Neuron (in vitro differentiated cells): Measurements from ENCODE around the gene TM9SF3.

ENCODE experiments used
- H2AFZ ChIP-seq: one replicate; pipeline ENCODE4 v1.6.1; 2013; ENCODE audit warnings: low read depth, mild to moderate bottlenecking, inconsistent platforms, low read length, moderate library complexity
- H3K27me3 ChIP-seq: one replicate; pipeline ENCODE4 v1.6.1; 2013; ENCODE audit warnings: low read length; ENCODE audit not compliant: insufficient read depth
- H3K36me3 ChIP-seq: one replicate; pipeline ENCODE4 v1.6.1; 2013; ENCODE audit warnings: low read length; ENCODE audit not compliant: insufficient read depth
- H3K4me1 ChIP-seq: one replicate; pipeline ENCODE4 v1.6.1; 2013; ENCODE audit warnings: low read length; ENCODE audit not compliant: insufficient read depth
- H3K4me3 ChIP-seq: 2 replicates; pipeline ENCODE4 v1.5.1; 2013; ENCODE audit warnings: mild to moderate bottlenecking, low read length, moderate library complexity
- H3K9me3 ChIP-seq: one replicate; pipeline ENCODE4 v1.6.1; 2013; ENCODE audit warnings: low read length

The TM9SF3 gene

DNA sequence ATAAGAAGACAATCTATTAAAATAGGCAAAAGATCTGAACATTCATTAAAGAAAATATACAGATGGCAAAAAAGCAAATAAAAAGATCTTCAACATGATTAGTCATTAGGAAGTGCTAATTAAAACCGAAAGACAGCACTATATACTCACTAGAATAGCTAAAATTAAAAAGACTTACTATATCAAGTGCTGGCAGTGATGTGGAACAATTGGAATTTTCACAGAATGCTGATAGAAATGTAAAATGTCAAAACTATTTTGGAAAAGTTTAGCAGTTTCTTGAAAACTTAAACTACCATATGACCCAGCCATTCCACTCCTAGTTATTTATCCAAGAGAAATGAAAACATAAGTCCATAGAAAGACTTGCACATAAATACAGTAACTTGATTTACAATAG lies 48.1 kb downstream of the TM9SF3 start:
- no peak overlapping the region for H3K4me3 ChIP-seq
- H2AFZ ChIP-seq, result no peak overlapping the region
- H3K4me1 ChIP-seq, result no peaks in the 10 kb centered on the region
- peaks cover 3% of the 10 kb centered on the region for H3K9me3 ChIP-seq
- H3K27me3 ChIP-seq, result no peaks in the 10 kb centered on the region
- H3K36me3 ChIP-seq, result peaks cover 25% of the 10 kb centered on the region

DNA sequence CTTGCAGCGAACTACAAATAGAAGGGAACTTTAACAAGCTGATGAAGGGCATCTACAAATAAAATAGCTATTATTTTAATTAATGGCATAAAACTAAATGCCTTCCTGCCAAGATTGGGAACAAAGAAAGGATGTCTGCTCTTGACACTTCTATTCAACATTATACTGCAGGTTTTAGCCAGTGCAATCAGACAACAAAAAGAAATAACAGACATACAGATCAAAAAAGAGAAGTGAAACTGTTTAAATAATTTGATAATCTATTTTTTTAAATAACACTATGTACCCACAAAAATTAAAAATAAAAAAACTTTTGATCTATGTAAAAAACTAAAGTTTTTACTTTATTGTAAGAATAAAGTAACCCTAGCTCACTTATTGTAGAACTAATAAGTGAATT lies 50.7 kb downstream of the TM9SF3 start:
- Histone ChIP-seq H3K4me3 (no peak overlapping the region), H2AFZ (no peak overlapping the region), H3K4me1 (no peaks in the 10 kb centered on the region), H3K36me3 (peaks cover 25% of the 10 kb centered on the region), H3K27me3 (no peaks in the 10 kb centered on the region), H3K9me3 (peaks cover 3% of the 10 kb centered on the region)

DNA sequence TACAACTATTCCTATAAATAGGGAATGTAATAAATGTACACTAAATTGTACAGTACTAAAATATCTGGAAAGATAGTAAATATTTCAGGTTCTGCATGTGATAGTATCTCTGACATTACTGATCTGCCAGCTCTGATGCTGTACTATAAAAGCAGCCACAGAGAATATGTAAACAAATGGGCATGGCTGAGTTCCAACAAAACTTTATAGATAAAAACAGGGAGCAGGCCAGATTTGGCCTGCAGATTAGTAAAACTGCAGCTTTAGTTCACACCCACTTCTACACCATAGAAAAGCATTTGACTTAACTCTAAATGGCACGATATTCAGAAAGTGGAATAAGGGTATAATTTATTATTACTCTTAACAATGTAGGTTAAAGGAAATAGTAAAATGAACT lies 54.3 kb downstream of the TM9SF3 start:
- no peaks in the 10 kb centered on the region for H3K9me3 ChIP-seq
- H3K27me3 ChIP-seq, result no peaks in the 10 kb centered on the region
- no peaks in the 10 kb centered on the region for H3K4me1 ChIP-seq
- H3K4me3 ChIP-seq, result no peak overlapping the region
- H2AFZ ChIP-seq, result no peak overlapping the region
- peaks cover 36% of the 10 kb centered on the region for H3K36me3 ChIP-seq

DNA sequence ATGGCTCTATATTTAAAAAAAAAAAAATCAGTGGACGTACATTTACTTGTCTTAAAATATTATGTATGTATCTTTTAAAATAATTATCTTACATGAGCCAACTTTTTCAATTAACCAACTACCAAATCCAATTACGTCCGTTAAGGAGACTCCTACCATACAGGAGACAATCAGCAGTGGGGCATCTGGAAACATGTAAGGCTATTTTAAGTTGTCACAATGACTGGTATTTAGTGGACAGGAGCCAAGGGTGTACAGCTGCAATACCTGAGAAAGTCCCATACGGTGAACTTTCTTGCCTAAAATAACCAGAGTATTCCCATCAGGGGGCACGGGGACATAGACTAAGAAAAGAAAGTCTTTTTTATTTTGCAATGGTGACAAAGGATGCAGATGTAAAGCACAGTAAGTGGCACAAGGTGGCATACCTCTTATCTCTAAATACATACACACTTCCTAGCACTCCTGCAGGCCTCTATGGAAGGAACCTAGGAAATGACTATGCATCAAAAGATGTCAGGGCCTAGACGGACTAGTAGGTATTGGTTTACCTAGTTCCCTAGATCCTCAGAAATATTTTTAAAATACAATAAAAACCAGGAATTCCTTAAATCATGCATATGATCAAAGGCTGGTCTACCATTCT lies 57.1 kb downstream of the TM9SF3 start:
- Histone ChIP-seq H3K27me3 (no peaks in the 10 kb centered on the region), H3K36me3 (peaks cover 59% of the 10 kb centered on the region)

DNA sequence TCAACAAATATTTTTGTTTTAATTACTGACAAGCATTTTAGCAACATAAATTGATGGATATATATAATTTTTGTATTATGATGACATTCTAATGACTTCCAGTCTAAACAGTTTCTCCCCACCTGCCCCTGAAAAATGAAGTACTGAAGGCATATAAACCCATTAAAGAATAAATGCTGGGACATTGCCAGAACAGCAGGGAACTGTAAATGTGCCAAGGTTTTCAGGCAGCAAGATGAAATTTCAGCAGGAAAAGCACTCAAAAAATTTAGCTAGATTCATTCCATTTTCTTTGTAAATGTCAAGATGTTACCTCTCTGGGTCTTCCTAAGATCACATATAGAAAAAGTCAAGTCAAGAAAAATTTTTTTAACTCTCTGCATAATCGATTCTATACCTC lies 62.1 kb downstream of the TM9SF3 start:
- H3K27me3 ChIP-seq, result no peaks in the 10 kb centered on the region
- H3K9me3 ChIP-seq, result no peaks in the 10 kb centered on the region
- no peak overlapping the region for H2AFZ ChIP-seq
- H3K4me1 ChIP-seq, result no peaks in the 10 kb centered on the region
- H3K36me3 ChIP-seq, result peaks cover 63% of the 10 kb centered on the region
- H3K4me3 ChIP-seq, result no peak overlapping the region

More for the DNA sequence above, 57.1 kb downstream of the TM9SF3 start:
- Histone ChIP-seq H3K9me3 (no peaks in the 10 kb centered on the region), H3K4me1 (no peaks in the 10 kb centered on the region), H2AFZ (no peak overlapping the region), H3K4me3 (no peak overlapping the region)

DNA sequence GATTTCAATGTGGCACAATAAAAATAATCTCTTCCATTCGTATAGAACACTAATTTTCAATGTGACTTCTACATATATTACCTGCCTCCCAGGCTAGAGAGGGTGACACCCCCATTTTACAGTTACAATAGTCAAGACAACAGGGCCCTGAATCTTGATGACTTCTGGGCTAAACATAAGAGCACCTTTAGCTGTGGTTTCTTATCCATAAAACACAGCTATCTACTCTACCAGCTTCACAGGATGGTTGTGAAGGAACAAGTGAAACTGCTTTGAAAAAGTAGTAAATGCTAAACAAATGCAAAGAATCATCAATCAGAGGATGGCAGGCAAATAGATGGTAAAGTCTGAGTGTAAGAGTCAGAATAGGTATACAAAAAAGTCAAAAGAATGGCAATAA lies 69.5 kb downstream of the TM9SF3 start:
- peaks cover 19% of the 10 kb centered on the region for H3K36me3 ChIP-seq
- no peak overlapping the region for H2AFZ ChIP-seq
- H3K4me3 ChIP-seq, result no peak overlapping the region
- no peaks in the 10 kb centered on the region for H3K9me3 ChIP-seq
- H3K27me3 ChIP-seq, result peaks cover 4% of the 10 kb centered on the region
- H3K4me1 ChIP-seq, result peaks cover 14% of the 10 kb centered on the region

DNA sequence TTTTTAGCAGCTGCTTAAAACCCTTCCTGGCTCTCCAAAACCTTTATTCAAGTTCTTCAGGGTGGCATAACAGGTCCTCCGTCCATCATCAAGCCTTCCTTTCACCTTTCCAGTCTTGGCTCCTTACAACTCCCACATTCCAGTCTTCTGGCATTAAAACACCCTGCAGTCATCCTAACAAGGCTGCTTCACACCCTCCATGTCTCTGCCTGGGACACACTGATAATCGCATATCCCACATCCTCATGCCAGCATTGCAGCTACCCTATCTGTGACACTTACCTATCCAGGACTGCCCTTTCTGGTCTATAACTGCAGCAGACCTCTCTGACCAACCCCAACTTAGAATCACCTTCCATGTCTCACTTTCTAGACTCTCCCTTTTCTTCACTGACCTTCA lies 70.5 kb downstream of the TM9SF3 start:
- Histone ChIP-seq H3K27me3 (peaks cover 14% of the 10 kb centered on the region), H3K4me1 (peaks cover 17% of the 10 kb centered on the region), H2AFZ (no peak overlapping the region), H3K9me3 (no peaks in the 10 kb centered on the region), H3K4me3 (no peak overlapping the region), H3K36me3 (peaks cover 10% of the 10 kb centered on the region)

DNA sequence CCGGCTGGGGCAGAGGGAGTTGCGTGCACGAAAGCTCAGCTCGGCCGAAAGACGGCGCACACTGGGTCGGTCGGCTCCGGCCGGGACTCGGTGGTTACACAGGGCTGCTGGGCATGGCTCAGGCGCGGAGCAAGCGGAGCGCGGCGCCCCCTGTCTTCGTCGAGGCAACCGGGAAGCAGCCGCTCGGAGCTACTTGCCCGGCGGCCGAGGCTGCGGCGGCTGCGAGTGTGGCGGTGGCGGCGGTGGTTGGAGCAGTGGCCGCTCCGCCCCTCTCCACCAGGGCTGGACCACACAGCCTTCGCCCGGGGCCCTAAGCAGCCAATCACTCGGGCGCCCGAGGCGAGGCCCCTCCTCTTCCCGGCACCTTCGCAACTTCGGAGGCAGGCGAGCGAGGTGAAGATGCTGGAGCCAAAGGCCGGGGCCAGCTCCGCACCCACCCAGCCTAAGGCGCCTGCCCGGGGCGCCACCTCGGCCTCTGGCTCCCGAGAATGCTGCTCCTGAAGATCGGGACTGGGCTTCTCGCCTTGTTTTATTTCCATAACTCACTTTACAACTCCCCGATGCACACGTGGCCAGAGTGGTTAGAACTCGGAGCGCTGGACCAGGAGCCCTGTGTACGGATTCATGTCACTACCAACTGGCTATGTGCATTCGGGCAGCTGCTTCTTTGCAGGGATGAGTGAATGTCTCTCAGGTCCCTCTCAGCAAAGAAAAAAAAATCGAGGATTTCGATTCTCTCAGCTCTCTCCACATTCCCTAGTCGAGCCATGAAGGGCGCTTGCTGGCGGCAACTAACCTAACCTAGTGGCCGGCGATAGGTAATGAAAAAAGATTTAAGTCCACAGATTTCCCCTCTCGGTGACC lies 72.9 kb downstream of the TM9SF3 start, which contains the start of gene TLL2:
Gene TLL2 (minus strand): TSS at position 229 of the 864 bp plus-strand sequence. CDS start 241 bp downstream, outside the sequence.
- Histone ChIP-seq H3K27me3 (peaks cover 20% of the 10 kb centered on the region), H2AFZ (peak within 1 kb of the TSS; percentile 83), H3K9me3 (no peaks in the 10 kb centered on the region), H3K36me3 (no peaks in the 10 kb centered on the region), H3K4me1 (peaks cover 17% of the 10 kb centered on the region), H3K4me3 (peak within 1 kb of the TSS; percentile 48)

DNA sequence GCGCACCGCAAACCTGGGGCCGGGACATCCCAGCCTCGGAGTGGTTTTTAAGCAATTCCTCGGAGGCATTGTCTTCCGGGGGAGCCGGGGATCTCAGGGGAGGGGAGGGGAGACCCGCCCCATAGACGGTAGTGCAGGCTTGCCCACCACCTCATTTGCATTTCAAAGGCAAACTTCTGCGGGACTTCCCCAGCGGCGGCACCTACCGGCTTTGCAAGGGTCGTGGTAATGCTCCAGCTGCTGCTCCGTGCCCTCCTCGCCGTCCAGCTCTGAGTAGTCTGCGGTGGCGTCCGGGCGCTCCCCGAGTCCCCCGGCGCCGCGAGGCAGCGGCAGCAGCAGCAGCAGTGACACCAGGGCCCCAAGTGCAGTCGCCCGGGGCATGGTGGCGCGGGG lies 73.5 kb downstream of the TM9SF3 start:
- Histone ChIP-seq H3K9me3 (no peaks in the 10 kb centered on the region), H2AFZ (peak overlapping the region; percentile 83), H3K36me3 (no peaks in the 10 kb centered on the region), H3K4me1 (peaks cover 17% of the 10 kb centered on the region), H3K27me3 (peaks cover 20% of the 10 kb centered on the region), H3K4me3 (peak overlapping the region; percentile 48)

DNA sequence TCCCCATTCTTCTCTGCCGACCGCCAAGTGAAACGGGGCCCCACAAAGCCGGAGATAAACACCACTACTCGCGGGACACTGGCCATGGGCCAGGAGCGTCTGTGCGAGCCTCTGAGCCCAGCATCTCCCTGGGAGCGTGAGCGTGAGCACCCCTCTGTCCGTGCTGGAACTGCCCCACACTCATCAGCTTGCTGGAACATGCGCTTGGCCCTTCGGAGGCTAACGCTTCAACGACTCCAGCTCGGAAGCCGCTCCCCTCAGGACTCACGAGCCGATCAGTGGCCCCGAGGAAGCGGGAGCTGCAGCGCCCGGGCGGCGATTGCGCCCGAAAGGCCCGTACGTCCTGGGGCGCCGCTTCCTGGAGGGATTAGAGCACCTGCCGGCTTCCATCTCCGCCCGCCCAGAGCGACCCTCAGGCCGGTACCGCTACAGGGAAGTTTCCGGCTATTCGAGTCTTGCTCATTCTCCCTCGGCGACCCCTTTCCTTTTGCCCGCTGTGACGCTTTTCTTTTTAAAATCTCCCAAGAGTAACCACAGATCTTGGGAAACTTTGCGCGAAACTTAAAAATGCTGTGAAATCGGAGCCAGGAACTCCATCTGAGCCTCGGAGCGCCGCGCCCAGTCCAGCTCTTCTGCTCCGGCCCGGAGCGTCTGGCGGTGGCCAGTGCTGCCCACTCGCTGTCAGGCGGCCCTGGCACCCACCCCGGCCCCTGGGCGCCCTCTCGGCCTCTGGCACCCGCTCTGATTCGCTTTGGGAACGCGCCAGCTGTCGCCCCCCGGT lies 74.1 kb downstream of the TM9SF3 start:
- Histone ChIP-seq H2AFZ (peak overlapping the region; percentile 83), H3K4me3 (peak overlapping the region; percentile 48), H3K36me3 (no peaks in the 10 kb centered on the region), H3K27me3 (peaks cover 20% of the 10 kb centered on the region), H3K9me3 (no peaks in the 10 kb centered on the region), H3K4me1 (peaks cover 17% of the 10 kb centered on the region)

DNA sequence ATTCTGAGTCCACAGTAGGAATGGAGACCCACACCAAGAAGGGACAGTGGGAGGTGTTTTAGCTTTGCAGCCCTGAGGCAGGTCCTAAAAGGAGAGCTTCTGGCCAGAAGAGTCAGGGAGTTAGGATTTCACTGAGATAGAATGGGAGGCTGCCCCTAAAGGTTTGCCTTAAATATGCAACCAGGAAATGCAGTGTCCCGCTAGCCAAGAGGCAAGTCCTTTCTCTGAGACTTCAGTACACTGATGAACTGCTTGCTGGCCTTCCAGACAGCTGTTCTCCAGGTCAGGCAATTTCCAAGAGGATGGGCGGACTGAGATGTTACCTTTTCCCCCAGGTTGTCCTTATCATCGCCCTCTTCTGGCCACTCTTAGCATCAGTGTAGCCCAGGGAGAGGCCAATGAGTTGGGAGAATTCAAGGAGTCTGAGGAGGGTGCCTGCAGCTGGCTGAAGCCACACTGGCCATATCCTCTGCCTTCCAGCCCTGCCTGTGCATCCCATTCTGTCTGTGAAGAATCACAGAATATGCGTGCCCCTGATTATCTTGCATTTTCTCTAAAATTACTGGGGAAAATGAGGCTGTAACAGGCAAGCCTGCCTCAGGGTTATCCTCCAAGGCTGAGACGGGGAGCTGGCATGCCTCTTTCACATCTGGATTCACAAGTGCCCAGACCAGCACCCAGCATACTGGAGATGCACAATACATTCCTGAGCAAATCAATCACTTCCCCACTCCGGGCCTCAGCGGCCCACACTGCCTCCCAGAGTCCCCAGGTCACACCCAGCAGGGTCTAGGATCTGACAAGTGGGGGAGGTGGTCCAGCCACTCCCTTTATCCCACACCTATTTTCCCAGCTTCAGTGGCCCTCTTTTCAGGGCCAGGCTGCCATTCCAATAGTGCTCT lies 75.5 kb downstream of the TM9SF3 start:
- H2AFZ ChIP-seq, result no peak overlapping the region
- H3K36me3 ChIP-seq, result no peaks in the 10 kb centered on the region
- H3K4me3 ChIP-seq, result no peak overlapping the region
- H3K9me3 ChIP-seq, result no peaks in the 10 kb centered on the region
- H3K4me1 ChIP-seq, result peaks cover 17% of the 10 kb centered on the region
- peaks cover 22% of the 10 kb centered on the region for H3K27me3 ChIP-seq

DNA sequence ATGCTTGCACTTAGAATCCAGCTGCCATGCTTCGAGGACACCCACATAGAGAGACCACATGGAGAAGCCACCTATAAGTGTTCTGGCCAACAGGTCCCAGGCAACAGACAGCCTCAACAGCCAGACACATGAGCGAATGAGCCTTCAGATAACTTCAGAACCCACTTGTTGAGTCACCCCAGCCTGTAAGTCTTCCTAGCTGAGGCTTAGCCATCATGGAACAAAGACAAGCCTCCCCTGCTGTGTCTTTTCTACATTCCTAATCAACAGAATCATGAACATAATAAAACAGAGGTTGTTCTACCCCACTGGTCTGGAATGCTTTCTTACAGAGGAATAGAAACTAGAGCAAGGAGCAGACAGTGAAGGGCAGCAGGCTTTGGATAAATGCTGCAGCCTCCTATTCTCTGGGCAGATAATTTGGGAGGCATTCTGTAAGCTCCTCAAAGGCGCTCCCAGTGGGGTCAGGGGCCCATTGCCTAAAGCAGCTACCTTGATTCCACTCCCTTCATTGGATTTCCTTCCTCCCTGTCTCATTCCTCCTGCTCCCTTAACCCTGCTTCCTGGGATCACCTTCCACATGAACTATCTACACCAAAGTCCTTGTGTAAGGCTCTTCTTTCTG lies 77.7 kb downstream of the TM9SF3 start:
- Histone ChIP-seq H3K4me1 (peaks cover 11% of the 10 kb centered on the region), H3K9me3 (no peaks in the 10 kb centered on the region), H3K36me3 (no peaks in the 10 kb centered on the region), H3K27me3 (peaks cover 22% of the 10 kb centered on the region), H2AFZ (no peak overlapping the region), H3K4me3 (no peak overlapping the region)
